ENCODE data around the gene NAPB. TPM values are rescaled to one million over a fixed set of nuclear protein-coding genes. Genes with fewer than 3 reads are reported as not detected.

Gene NAPB
- total RNA-seq, 1 donor from 2014 or later = 13.1 TPM

DNA sequence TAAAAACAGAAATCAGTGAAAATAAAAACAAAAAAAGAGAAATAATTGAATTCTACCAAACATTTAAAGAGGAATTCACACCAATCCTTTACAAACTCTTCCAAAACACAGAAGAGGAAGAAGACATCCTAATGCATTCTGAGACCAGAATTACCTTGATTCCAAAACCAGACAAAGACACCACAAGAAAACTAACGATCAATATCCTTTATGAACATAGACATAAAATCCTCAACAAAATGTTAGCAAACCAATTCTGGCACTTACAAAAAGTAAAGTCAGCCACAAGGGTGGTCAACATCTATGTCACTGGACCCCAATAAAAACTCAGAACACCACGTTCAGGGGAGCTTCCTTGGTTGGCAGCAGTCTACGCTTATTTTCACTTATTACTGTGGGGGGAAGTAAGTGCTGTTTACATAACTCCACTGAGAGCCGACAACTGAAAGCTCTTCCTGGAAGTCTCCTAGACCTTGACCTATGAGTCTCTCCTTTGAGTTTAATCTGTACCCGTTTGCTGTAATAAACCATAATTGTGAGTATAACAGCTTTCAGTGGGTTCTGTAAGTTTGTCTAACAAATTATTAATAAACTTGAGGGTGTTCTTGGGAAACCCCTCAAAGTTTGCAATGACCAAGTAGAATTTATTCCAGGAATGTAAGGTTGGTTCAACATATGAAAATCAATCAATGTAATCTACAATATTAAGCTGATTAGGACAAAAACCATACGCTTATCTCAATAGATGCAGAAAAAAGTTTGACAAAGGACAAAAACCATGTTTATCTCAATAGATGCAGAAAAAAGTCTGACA is 34.8 kb downstream of the NAPB start:
- Mint-ChIP-seq H3K9me3 (ENCODE audit: unreplicated experiment) (peaks cover 2% of the 10 kb centered on the region), H3K27ac (ENCODE audit: unreplicated experiment) (no peak overlapping the region), H3K4me1 (ENCODE audit: low read depth, unreplicated experiment) (peaks cover 5% of the 10 kb centered on the region), H3K27me3 (ENCODE audit: low read depth, unreplicated experiment) (no peaks in the 10 kb centered on the region), H3K4me3 (ENCODE audit: unreplicated experiment) (no peak overlapping the region), H3K36me3 (ENCODE audit: low read depth, unreplicated experiment) (peaks cover 23% of the 10 kb centered on the region)
- Histone ChIP-seq H3K27ac (ENCODE audit: low read depth, low read length) (no peak overlapping the region), H3K9me3 (ENCODE audit: insufficient read depth, low read depth, low read length) (no peaks in the 10 kb centered on the region), H3K9ac (ENCODE audit: low read length) (no peak overlapping the region), H3K79me2 (ENCODE audit: insufficient read depth, low read length) (peaks cover 18% of the 10 kb centered on the region), H2AFZ (ENCODE audit: low read depth, low read length) (no peak overlapping the region), H3K27me3 (ENCODE audit: insufficient read depth, low read length) (no peaks in the 10 kb centered on the region), H4K20me1 (ENCODE audit: insufficient read depth, low read length) (peaks cover 14% of the 10 kb centered on the region), H3K36me3 (ENCODE audit: insufficient read depth, low read length) (peaks cover 11% of the 10 kb centered on the region), H3K4me1 (ENCODE audit: insufficient read depth, low read length) (no peaks in the 10 kb centered on the region), H3K4me2 (ENCODE audit: low read length) (no peak overlapping the region), H3K4me3 (ENCODE audit: insufficient read depth, low read depth, low read length) (no peak overlapping the region)
- DNase-seq (ENCODE audit: low read depth) (no peak), FAIRE-seq (no peak)
- TF ChIP-seq, protein P1, sequence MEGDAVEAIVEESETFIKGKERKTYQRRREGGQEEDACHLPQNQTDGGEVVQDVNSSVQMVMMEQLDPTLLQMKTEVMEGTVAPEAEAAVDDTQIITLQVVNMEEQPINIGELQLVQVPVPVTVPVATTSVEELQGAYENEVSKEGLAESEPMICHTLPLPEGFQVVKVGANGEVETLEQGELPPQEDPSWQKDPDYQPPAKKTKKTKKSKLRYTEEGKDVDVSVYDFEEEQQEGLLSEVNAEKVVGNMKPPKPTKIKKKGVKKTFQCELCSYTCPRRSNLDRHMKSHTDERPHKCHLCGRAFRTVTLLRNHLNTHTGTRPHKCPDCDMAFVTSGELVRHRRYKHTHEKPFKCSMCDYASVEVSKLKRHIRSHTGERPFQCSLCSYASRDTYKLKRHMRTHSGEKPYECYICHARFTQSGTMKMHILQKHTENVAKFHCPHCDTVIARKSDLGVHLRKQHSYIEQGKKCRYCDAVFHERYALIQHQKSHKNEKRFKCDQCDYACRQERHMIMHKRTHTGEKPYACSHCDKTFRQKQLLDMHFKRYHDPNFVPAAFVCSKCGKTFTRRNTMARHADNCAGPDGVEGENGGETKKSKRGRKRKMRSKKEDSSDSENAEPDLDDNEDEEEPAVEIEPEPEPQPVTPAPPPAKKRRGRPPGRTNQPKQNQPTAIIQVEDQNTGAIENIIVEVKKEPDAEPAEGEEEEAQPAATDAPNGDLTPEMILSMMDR (IDR thresholded peaks at IDR 0.05; ENCODE audit: insufficient read depth, low read depth, low read length) = no peak
- TF ChIP-seq EZH2 (IDR thresholded peaks at IDR 0.05; ENCODE audit: insufficient read depth, low read length) = no peak

DNA sequence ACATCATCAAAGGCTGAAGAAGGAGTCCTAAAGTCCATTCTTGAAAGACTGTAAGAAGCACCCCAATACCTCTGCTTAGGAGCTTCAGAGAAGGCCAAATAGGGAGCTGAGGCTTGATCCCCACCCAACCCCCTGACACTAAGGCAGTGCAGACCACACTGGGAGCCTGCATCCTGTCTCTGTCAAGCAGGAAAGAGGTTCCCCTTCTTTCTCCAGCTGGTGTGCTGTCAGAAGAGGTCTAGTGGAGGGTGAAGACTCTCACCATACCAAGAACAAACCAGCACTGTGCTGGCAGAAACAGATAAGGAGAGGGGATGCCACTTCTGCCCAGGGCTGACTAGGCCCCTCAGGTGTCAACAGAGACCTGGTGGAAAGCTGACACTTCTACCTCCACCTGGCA is 39.4 kb downstream of the NAPB start:
- H4K20me1 ChIP-seq (ENCODE audit: insufficient read depth, low read length) = peaks cover 3% of the 10 kb centered on the region
- no peak overlapping the region for H3K27ac Mint-ChIP-seq (ENCODE audit: unreplicated experiment)
- H3K27ac ChIP-seq (ENCODE audit: low read depth, low read length) = no peak overlapping the region
- no peak overlapping the region for H3K4me3 ChIP-seq (ENCODE audit: insufficient read depth, low read depth, low read length)
- no peak overlapping the region for H3K9ac ChIP-seq (ENCODE audit: low read length)
- no peaks in the 10 kb centered on the region for H3K27me3 ChIP-seq (ENCODE audit: insufficient read depth, low read length)
- H3K36me3 ChIP-seq (ENCODE audit: insufficient read depth, low read length) = peaks cover 10% of the 10 kb centered on the region
- TF ChIP-seq EZH2 (IDR thresholded peaks at IDR 0.05; ENCODE audit: insufficient read depth, low read length) = no peak
- TF ChIP-seq, protein P1 (IDR thresholded peaks at IDR 0.05; ENCODE audit: insufficient read depth, low read depth, low read length) = no peak
- H3K4me3 Mint-ChIP-seq (ENCODE audit: unreplicated experiment) = no peak overlapping the region
- no peaks in the 10 kb centered on the region for H3K4me1 ChIP-seq (ENCODE audit: insufficient read depth, low read length)
- H3K9me3 ChIP-seq (ENCODE audit: insufficient read depth, low read depth, low read length) = no peaks in the 10 kb centered on the region
- no peaks in the 10 kb centered on the region for H3K4me1 Mint-ChIP-seq (ENCODE audit: low read depth, unreplicated experiment)
- peaks cover 13% of the 10 kb centered on the region for H3K79me2 ChIP-seq (ENCODE audit: insufficient read depth, low read length)
- peaks cover 18% of the 10 kb centered on the region for H3K36me3 Mint-ChIP-seq (ENCODE audit: low read depth, unreplicated experiment)
- H3K4me2 ChIP-seq (ENCODE audit: low read length) = no peak overlapping the region
- FAIRE-seq (no peak), DNase-seq (ENCODE audit: low read depth) (no peak)
- no peaks in the 10 kb centered on the region for H3K27me3 Mint-ChIP-seq (ENCODE audit: low read depth, unreplicated experiment)
- no peak overlapping the region for H2AFZ ChIP-seq (ENCODE audit: low read depth, low read length)
- peaks cover 2% of the 10 kb centered on the region for H3K9me3 Mint-ChIP-seq (ENCODE audit: unreplicated experiment)

DNA sequence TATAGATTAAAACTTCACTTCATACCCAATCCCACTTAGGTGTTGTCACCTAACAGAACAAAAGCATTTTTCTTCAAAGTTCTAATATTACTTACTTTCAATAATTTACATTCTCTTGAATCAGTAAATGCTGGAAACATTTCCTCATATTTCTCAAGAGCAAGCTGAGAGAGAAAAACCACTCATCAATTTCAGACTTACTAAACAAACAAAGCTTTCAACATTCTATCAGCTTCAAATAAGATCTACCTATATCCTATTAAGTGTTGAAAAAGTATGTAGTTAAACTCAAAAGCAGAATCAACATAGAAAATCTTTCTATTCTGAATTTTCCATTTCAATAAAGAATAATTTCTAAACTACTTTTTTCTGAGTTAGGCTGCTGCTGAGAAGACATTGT is 41.5 kb downstream of the NAPB start:
- peaks cover 28% of the 10 kb centered on the region for H3K36me3 Mint-ChIP-seq (ENCODE audit: low read depth, unreplicated experiment)
- TF ChIP-seq EZH2 (IDR thresholded peaks at IDR 0.05; ENCODE audit: insufficient read depth, low read length) = no peak
- TF ChIP-seq, protein P1 (IDR thresholded peaks at IDR 0.05; ENCODE audit: insufficient read depth, low read depth, low read length) = no peak
- H2AFZ ChIP-seq (ENCODE audit: low read depth, low read length) = no peak overlapping the region
- H3K36me3 ChIP-seq (ENCODE audit: insufficient read depth, low read length) = peaks cover 20% of the 10 kb centered on the region
- no peak overlapping the region for H3K4me2 ChIP-seq (ENCODE audit: low read length)
- no peaks in the 10 kb centered on the region for H4K20me1 ChIP-seq (ENCODE audit: insufficient read depth, low read length)
- H3K4me3 ChIP-seq (ENCODE audit: insufficient read depth, low read depth, low read length) = no peak overlapping the region
- FAIRE-seq = no peak
- no peak overlapping the region for H3K9ac ChIP-seq (ENCODE audit: low read length)
- no peaks in the 10 kb centered on the region for H3K9me3 ChIP-seq (ENCODE audit: insufficient read depth, low read depth, low read length)
- H3K27me3 Mint-ChIP-seq (ENCODE audit: low read depth, unreplicated experiment) = no peaks in the 10 kb centered on the region
- no peaks in the 10 kb centered on the region for H3K4me1 Mint-ChIP-seq (ENCODE audit: low read depth, unreplicated experiment)
- no peaks in the 10 kb centered on the region for H3K27me3 ChIP-seq (ENCODE audit: insufficient read depth, low read length)
- H3K79me2 ChIP-seq (ENCODE audit: insufficient read depth, low read length) = peaks cover 8% of the 10 kb centered on the region
- no peak overlapping the region for H3K4me3 Mint-ChIP-seq (ENCODE audit: unreplicated experiment)
- no peaks in the 10 kb centered on the region for H3K4me1 ChIP-seq (ENCODE audit: insufficient read depth, low read length)
- peaks cover 4% of the 10 kb centered on the region for H3K9me3 Mint-ChIP-seq (ENCODE audit: unreplicated experiment)
- no peak overlapping the region for H3K27ac Mint-ChIP-seq (ENCODE audit: unreplicated experiment)
- no peak for DNase-seq (ENCODE audit: low read depth)
- no peak overlapping the region for H3K27ac ChIP-seq (ENCODE audit: low read depth, low read length)

Measured in astrocyte (in vitro differentiated cells and primary cell).